ENCODE results near the gene MKLN1. TPM values are rescaled to one million over a fixed set of nuclear protein-coding genes. Genes with fewer than 3 reads are reported as not detected.

MKLN1 gene
- total RNA-seq, result 10 to 100 TPM; 59.1 to 79.6 (median 65.0) TPM
- total RNA-seq (2013), result 91.1 TPM

DNA sequence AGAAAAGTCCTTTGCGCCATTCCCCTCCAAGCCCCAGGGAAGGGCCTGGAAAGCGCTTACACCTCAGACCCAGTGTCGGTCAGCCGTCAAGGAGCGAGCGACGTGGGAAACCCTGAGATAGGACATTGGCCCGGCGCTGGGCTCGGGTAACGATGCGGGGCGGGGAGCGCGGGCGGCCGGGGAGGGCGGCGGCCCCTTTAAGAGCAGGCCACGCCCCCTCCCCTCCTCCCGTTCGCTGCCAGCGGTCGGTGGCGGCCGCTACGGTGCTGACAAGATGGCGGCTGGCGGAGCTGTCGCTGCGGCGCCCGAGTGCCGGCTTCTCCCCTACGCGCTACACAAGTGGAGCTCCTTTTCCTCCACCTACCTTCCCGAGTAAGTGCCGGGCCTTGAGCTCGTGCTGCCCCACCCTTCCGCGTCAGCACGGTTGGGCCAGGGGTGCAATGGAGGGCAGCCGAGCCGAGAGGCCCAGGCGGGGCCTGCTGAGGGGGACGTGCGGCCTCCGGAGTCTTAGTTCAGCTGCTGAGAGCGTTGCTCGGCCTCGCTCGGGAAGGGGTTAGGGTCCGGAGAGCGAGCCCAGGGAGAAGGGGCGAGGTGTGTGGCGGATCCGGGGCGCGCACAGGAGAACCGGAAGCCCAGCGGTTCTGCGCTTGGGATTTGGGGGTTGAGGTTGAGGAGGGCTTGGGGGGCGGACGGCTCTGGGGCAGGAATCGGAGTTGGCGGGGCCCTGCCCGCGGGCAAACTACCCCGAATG is at the start of gene MKLN1:
Gene MKLN1, plus strand, starts transcription at position 251 of the 751 bp plus-strand sequence. Its CDS starts 24 bp downstream, at position 275.
- no peaks in the 10 kb centered on the region for H3K36me3 Mint-ChIP-seq
- H3K27ac Mint-ChIP-seq, result peak within 1 kb of the TSS; percentile 95 to 100
- ATAC-seq (peak; percentile 97 to 99 (median 98)), DNase-seq (peak; percentile 86 to 95)
- Histone ChIP-seq H3K36me3 (ENCODE audit: control insufficient read depth, insufficient read depth, low read length) (no peaks in the 10 kb centered on the region), H3K27me3 (ENCODE audit: control insufficient read depth, insufficient read depth, low read length) (no peaks in the 10 kb centered on the region), H3K4me3 (ENCODE audit: low read length) (peak within 1 kb of the TSS; percentile 94), H3K9me3 (ENCODE audit: control insufficient read depth, insufficient read depth, low read length) (no peaks in the 10 kb centered on the region), H3K4me1 (ENCODE audit: control insufficient read depth, insufficient read depth, low read length) (peaks cover 8% of the 10 kb centered on the region), H3K27ac (ENCODE audit: low read length) (peak within 1 kb of the TSS; percentile 91)
- WGBS (ENCODE audit: insufficient coverage), result under 1% methylated on average over 69 of the region's 69 CpGs
- intact Hi-C loops (cut with micrococcal nuclease), result loop anchor here (2.0 to 5.0 kb wide), 4 partner anchors 40 to 219 kb away; no protein-coding TSS in a partner anchor
- H3K9me3 Mint-ChIP-seq, result no peaks in the 10 kb centered on the region
- H3K4me1 Mint-ChIP-seq, result peaks cover 42 to 50% of the 10 kb centered on the region in 2 donors
- TF ChIP-seq, protein P1, sequence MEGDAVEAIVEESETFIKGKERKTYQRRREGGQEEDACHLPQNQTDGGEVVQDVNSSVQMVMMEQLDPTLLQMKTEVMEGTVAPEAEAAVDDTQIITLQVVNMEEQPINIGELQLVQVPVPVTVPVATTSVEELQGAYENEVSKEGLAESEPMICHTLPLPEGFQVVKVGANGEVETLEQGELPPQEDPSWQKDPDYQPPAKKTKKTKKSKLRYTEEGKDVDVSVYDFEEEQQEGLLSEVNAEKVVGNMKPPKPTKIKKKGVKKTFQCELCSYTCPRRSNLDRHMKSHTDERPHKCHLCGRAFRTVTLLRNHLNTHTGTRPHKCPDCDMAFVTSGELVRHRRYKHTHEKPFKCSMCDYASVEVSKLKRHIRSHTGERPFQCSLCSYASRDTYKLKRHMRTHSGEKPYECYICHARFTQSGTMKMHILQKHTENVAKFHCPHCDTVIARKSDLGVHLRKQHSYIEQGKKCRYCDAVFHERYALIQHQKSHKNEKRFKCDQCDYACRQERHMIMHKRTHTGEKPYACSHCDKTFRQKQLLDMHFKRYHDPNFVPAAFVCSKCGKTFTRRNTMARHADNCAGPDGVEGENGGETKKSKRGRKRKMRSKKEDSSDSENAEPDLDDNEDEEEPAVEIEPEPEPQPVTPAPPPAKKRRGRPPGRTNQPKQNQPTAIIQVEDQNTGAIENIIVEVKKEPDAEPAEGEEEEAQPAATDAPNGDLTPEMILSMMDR (IDR thresholded peaks at IDR 0.05), result no peak
- H3K27me3 Mint-ChIP-seq (ENCODE audit: low read depth in 2 of 2), result peaks cover 0 to 3% of the 10 kb centered on the region in 2 donors
- H3K4me3 Mint-ChIP-seq, result peak within 1 kb of the TSS; percentile 99

DNA sequence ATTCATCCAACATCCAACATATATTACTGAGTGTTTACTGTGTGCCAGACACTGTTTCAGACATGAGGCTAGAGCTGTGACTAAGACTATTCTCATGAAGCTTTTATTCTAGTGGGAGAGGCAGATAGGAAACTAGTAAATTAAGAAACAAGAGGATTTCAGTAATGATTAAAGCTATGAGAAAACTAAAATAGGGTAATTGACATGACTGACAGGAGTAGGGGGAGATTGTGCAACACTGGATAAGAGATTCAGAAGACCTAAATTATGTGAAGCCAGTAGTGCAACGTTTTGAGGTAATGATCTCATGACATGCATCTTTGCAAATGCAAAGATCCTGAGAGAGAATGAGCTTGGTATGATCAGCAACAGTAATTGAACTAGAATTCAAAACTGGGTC is 48.6 kb upstream of the MKLN1 start:
- no peak for DNase-seq
- ATAC-seq, result no peak
- Histone ChIP-seq H3K27ac (ENCODE audit: low read length) (no peak overlapping the region), H3K36me3 (ENCODE audit: control insufficient read depth, insufficient read depth, low read length) (no peaks in the 10 kb centered on the region), H3K4me3 (ENCODE audit: low read length) (no peak overlapping the region), H3K27me3 (ENCODE audit: control insufficient read depth, insufficient read depth, low read length) (no peaks in the 10 kb centered on the region), H3K9me3 (ENCODE audit: control insufficient read depth, insufficient read depth, low read length) (no peaks in the 10 kb centered on the region), H3K4me1 (ENCODE audit: control insufficient read depth, insufficient read depth, low read length) (no peaks in the 10 kb centered on the region)
- H3K27me3 Mint-ChIP-seq (ENCODE audit: low read depth in 2 of 2), result peaks cover 0 to 4% of the 10 kb centered on the region in 2 donors
- WGBS (ENCODE audit: insufficient coverage), result 65% methylated on average over 1 of the region's 1 CpG
- no peaks in the 10 kb centered on the region for H3K4me1 Mint-ChIP-seq
- intact Hi-C loops (cut with micrococcal nuclease), result no loop called here
- H3K27ac Mint-ChIP-seq, result no peak overlapping the region
- TF ChIP-seq, protein P1 (IDR thresholded peaks at IDR 0.05), result no peak
- no peaks in the 10 kb centered on the region for H3K36me3 Mint-ChIP-seq
- no peak overlapping the region for H3K4me3 Mint-ChIP-seq
- H3K9me3 Mint-ChIP-seq, result no peaks in the 10 kb centered on the region

DNA sequence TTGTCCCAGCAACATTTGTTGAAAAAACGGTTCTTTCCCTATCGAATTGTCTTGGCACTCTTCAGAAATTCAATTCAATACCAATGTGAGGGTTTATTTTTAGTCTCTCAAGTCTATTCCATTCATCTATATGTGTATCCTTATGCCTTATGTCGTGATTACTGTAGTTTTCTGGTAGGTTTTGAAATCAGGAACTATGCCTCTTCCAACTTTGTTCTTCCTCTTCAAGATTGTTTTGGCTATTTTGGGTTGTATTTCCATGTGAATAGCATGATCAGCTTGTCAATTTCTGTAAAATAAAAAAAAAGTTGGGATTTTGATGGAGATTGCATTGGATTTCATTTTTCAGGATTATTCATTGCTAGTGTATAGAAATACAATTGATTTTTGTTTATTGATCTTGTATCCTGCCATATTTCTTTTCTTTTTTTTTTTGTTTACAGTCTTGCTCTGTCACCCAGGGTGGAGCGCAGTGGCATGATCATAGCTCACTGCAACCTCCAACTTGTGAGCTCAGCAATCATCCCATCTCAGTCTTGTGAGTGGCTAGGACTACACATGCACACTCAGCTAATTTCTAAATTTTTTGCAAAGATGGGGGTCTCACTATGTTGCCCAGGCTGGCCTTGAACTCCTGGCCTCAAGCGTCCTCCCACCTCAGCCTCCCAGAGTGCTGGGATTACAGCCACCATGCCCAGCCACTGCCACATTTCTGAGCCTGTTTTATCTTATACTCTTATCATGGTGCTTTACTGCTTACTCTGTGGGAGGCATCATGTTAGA is 46.2 kb upstream of the MKLN1 start:
- no peak overlapping the region for H3K4me3 Mint-ChIP-seq
- Histone ChIP-seq H3K27ac (ENCODE audit: low read length) (no peak overlapping the region), H3K4me1 (ENCODE audit: control insufficient read depth, insufficient read depth, low read length) (no peaks in the 10 kb centered on the region), H3K4me3 (ENCODE audit: low read length) (no peak overlapping the region), H3K27me3 (ENCODE audit: control insufficient read depth, insufficient read depth, low read length) (no peaks in the 10 kb centered on the region), H3K9me3 (ENCODE audit: control insufficient read depth, insufficient read depth, low read length) (no peaks in the 10 kb centered on the region), H3K36me3 (ENCODE audit: control insufficient read depth, insufficient read depth, low read length) (no peaks in the 10 kb centered on the region)
- intact Hi-C loops (cut with micrococcal nuclease), result no loop called here
- no peaks in the 10 kb centered on the region for H3K36me3 Mint-ChIP-seq
- H3K9me3 Mint-ChIP-seq, result no peaks in the 10 kb centered on the region
- TF ChIP-seq, protein P1 (IDR thresholded peaks at IDR 0.05), result no peak
- DNase-seq (no peak), ATAC-seq (no peak)
- no peak overlapping the region for H3K27ac Mint-ChIP-seq
- no peaks in the 10 kb centered on the region for H3K27me3 Mint-ChIP-seq (ENCODE audit: low read depth in 2 of 2)
- WGBS (ENCODE audit: insufficient coverage), result 94% methylated on average over 2 of the region's 5 CpGs
- H3K4me1 Mint-ChIP-seq, result no peaks in the 10 kb centered on the region
